GM18526 (cell line): ENCODE data around the gene ZACN.

Experiments
- POLR2A ChIP-seq: IDR thresholded peaks from 3 replicates; pipeline ENCODE4 v1.6.1; 2011; ENCODE audit not compliant: insufficient read length; ENCODE audit errors: extremely low read depth

Gene ZACN

DNA sequence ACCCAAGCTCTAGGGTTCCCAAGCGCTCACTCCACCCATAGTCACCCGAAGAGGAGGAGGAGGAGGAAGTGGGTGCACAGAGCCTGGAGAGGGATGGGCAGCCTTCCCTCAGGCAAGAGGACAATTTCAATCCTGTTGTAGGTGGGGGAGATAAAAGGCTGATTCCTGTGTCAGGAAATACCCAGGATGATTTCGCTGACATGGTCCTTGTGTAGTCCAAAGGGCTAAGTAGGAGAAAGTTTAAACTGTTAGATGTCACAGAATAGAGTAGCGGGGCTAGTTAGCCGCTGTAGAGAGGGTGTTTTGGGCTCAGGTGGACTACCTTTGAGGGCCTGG lies 25.9 kb downstream of the ZACN start:
- TF ChIP-seq POLR2A, result no peak

DNA sequence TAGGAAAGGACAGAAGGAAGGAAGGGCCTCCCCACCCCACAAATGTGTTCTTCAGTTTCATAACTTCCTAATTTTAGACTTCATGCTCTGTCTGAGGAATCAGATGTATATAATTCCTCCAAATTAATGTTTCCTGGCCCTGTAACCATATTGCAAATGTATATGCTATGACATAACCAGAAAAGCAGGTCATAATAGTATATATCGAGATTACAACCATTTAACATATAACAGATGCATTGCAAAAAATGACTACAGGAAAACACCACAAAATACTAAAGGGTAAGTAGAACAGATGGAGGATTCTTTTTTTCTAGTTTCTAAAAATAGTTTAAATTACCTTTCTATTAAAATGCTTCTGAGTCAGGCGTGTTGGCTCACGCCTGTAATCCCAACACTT lies 27.7 kb downstream of the ZACN start:
- no peak for TF ChIP-seq POLR2A

DNA sequence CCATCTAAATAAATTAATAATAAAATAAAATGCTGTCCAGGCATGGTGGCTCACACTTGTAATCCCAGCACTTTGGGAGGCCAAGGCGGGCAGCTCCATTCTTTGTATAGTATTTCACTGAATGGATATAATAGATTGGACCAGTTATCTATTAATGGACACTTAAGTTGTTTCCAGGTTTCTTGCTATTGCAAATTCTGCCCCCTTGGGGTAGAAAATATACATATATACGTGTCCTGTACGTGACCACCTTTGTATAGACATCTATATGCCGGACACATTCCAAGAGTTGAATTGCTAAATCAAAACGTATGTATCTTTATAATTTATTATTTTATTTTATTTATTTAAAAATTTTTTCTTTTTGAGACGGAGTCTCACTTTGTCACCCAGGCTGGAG lies 28.5 kb downstream of the ZACN start:
- no peak for TF ChIP-seq POLR2A

DNA sequence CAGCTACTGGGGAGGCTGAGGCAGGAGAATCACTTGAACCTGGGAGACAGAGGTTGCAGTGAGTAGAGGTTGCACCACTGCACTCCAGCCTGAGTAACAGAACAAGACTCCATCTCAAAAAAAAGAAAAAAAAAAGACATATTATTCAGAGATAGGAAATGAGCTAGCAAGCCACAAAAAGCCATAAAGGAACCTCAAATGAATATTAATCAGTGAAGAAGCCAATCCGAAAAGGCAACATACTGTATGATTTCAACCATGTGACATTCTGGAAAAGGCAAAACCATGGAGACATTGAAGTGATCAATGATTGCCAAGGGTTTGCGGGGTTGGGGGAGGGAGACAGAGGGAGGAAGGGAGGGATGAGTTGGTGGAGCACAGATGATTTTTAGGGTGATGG lies 33.0 kb downstream of the ZACN start:
- no peak for TF ChIP-seq POLR2A

DNA sequence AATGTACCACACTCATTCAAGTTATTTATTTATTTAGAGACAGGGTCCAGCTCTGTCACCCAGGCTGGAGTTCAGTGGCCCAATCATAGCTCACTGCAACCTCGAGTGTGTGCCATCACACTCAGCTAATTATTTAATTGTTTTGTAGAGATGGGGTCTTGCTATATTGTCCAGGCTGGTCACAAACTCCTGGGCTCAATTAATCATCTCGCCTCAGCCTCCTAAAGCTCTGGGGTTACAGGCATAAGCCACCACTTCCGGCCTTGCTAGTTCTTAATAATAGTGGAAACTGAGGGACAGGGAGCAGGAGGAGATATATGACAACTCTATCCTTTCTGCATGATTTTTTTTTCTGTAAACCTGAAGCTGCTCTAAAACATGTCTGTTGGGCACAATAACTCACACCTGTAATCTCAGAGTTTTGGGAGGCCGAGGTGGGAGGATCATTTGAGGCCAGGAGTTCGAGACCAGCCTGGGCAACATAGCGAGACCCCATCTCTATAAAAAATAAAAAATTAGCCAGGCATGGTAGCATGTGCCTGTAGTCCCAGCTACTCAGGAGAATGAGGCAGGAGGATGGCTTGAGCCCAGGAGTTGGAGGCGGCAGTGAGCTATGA lies 36.3 kb downstream of the ZACN start:
- no peak for TF ChIP-seq POLR2A

DNA sequence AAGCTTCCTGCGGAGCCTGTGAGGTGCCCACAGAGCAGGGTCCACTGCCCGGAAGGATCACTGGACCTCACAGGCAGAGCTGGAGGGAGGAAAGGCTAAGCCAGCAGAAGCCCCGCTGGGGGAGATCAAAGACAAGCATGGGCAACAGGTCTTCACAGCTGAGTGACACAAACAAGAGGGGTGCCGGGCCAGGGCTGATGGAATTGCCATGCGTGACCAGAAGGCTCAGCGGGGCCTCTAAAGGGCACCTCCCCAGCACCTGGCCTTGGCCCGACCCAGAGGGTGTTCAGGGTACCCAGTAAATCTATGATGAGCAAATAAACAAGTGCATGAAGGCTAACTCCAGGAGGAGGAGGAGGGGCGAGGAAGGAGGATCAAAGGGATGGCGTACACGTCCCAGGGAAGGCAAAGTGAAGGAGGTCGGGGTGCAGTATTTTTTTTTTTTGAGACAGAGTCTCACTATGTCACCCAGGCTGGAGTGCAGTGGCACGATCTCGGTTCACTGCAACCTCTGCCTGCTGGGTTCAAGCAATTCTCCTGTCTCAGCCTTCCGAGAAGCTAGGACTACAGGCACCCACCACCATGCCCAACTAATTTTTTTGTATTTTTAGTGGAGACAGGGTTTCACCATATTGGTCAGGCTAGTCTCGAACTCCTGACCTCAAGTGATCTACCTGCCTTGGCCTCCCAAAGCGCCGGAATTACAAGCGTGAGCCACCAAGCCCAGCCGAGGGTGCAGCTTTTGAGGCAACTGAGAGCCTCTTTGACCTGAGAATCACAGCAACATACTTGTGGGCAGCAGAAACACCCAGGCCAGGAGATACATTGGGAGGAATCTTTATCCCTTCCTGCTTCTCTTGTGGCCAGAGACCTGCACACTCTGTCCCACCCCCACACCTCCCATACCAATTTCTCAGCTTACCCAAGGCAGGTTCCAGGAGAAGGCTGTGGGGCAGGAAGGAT lies 40.7 kb downstream of the ZACN start:
- no peak for TF ChIP-seq POLR2A

DNA sequence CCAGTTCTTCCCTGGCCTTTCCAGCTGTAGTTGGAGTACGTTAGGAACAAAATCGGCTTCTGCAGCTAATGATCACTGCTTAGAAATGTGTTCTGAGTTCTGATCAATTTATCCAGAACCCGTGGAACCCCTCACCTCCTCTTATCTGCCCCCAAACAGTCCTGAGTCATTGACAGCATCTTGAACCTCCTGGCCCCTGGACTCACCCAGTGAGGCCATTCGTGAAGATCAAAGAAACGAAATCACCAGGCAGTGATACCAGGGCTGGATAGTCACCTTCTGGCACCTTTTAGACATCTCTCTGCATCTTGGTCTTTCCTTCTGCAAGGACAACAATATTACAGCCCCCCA lies 41.7 kb downstream of the ZACN start:
- no peak for TF ChIP-seq POLR2A

DNA sequence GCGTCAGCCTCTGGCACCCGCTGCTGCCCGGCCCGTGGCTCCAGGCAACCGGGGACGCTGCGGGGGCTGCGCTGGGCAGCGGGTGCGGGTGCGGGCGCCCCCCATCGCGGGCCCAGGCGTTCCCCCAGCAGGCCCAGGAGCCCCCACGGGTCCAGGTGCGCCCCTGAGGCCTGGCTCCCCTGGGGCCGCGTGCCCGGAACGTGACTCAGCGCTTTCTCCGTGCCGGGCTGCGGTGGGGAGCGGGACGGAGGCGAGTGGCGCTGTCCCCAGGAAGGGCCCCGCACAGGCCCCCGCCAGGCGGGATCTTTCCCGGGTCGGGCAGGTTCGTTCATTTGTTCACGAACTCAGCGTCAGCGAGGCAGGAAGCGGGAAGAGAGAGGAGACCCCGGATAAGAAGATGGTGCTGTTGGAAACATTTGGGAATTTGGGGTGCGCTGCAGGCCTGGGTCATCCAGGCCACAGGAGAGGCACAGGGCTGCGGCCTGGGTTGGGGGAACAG lies 43.0 kb downstream of the ZACN start:
- no peak for TF ChIP-seq POLR2A

DNA sequence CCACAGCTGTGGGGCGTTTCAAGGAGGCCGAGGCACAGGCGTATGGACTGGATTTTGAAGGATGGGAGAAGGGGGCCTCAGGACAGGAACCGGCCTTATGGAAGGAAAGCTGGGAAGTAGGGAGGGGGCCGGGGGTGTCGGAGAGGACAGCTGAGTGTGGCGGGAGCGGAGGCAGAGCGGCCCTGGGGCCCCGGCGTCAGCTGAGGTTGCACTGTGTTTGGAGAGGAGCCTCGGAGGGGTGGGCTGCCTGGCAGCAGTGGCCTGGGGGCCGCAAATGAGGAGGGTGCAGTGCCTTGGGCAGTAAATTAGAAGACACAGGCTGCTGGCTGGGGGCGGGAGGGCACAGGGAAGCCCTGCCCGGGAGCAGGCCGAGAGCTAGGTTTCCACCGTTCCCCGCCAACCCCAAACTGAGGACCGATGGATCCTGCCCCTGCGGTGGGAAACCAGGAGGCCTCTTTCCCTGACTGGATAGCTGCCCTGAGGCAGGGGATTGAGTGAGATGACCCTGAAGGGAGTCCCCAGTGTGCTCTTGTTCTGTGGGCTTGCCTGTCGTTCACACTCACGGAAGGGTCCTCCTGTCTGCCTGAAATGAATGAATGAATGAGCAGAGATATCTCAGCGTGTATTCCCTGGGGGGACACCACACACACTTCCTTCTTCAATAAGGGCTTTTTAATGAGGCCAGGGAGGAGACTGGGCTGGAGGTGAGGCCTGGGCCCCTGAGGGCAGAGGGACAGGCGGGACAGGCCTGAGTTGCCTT lies 43.6 kb downstream of the ZACN start:
- no peak for TF ChIP-seq POLR2A

DNA sequence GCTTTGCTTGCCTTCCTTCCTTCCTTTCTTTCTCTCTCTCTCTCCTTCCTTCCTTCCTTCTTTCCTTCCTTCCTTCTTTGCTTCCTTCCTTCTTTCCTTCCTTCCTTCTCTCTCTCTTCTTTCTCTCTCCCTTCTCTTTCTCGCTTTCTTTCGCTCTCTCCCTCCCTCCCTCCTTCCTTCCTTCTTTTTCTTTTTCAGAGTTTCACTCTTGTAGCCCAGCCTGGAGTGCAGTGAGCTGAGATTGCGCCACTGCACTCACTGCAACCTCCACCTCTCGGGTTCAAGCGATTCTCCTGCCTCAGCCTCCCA lies 44.2 kb downstream of the ZACN start:
- TF ChIP-seq POLR2A, result no peak

DNA sequence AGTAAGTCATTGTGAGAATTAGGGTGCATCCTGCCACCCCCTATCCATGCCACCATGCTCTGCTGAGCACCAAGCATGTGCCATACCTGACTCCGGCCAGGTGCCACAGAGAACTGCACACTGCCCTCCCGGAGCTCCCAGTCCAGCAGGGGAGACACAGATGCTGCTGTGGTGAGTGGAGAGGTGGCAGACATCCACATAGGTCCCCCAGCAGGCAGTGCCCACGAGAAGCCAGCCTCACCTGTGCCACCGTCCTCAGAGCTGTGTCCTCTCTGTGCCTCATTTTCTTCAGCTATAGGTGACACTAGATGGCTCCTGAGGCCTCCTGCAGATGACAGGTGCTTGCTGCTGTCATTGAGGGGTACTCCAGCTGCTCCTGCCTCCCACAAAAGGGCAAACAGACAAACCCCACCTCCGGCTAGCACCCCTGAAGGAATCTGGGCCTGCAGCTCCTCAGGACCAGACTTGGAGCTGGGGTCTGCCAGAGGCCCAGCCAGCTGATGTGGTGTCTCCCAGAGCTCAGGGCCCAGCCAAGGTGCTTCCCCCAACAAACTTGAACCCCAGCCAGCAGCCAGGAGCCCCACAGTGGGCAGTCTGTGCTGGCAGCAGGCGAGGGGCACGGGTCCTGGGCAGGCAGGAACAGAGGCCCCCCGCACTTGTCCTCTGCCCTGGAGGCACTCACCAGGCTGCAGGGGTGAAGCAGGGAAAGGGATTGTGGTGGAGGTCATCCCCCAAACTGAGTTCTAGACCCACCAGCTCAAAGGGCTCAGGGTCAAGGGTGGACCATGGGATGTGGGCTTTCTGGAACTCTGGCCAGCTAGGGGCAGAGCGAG lies 45.0 kb downstream of the ZACN start:
- no peak for TF ChIP-seq POLR2A

DNA sequence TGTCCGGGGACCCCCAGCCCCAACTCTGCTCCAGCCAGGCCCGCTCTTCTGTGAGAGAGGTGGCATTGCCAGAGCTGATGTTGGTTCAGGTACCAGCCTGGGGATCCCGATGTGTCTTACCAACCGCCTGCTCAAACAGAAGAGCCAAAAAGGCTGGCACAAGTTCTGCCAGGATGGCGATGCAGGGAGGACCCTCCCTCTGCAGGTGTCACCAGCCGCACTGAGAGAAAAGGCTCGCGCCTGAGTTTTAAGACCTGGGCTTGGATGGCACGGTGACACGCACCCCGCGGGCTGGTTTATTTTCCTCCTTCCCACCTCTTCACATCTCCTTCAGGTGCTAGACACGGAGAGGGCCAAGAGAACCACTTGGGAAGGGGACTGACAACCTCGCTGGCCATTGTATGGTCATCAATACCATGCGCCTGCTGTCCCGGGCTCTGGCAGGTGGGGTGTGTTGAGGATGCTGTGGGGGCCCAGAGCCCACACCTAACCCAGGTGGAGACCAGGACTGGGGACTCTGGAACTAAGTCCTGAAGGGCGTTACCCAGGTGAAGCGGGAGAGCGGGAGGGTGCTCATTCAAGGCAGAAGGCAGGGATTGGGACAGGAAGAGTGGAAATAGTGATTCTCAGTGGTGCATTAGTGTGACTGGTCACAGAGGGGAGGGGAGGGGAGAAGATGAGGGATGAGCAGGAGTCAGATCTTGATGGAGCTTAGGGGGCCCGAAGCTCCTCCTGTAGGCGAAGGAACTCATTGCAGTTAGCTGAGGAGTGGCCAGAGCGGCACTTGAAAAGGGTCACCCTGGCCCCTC lies 45.8 kb downstream of the ZACN start:
- no peak for TF ChIP-seq POLR2A

DNA sequence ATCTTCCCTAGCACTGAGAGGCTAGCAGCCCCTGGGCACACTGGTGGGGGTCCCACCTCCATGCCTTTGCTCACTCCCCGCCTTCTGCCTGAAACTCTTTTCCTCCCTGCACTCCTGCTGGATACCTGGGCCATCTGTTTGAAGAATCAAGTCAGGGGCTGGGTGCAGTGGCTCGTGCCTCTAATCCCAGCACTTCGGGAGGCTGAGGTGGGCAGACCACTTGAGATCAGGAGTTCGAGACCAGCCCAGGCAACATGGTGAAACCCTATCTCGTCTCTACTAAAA lies 46.4 kb downstream of the ZACN start:
- TF ChIP-seq POLR2A, result no peak

DNA sequence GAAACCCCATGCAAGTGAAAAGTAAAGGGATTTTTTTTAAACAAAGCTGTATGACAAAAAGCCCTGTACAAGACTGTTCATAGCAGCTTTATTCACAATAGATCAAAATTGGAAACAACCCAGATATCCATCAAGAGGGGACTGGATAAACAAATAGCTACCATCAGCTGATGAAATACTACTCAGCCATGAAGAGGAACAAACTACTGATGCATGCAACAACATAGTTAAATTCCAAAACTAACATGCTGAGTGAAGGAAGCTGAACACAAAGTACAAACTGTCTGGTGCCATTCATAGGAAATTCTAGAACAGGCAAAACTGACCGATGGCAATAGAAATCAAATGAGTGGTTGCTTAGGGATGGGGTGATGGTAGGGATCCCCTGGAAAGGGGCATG lies 46.9 kb downstream of the ZACN start:
- no peak for TF ChIP-seq POLR2A

DNA sequence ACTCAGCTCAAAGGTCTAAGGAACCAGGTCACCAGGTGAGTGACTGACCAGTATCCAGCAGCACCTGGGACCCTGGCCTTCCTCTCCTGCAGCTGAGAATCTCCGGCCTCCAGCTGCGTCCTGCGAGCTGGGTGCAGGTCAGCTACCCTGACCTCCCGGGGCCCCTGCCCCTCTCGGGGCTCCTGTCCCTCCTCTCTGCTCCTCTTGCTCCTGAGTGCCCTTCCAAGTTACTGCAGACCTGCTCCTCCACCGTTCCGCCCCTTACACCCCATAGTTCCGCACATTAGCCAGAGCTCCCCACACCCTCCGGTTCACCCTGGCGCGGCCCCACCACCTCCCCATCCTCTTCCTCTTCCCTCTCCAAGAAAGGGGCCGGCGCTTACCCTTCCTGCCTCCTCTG lies 51.5 kb downstream of the ZACN start:
- TF ChIP-seq POLR2A, result no peak
